SU-DHL-6 (cell line): Measurements from ENCODE around the gene MUCL3.

ENCODE experiments used
- H2AFZ ChIP-seq: fragments of 200-600 bp; sonication (generic); 2 replicates; pipeline ENCODE4 v1.6.1; 2014; ENCODE audit warnings: low read depth, mild to moderate bottlenecking, moderate library complexity, mixed read lengths, antibody characterized with exemption, low read length; ENCODE audit not compliant: severe bottlenecking
- H3F3A ChIP-seq: fragments of 200-600 bp; shearing (Covaris generic); 2 replicates; pipeline ENCODE4 v1.6.0; 2016; ENCODE audit warnings: antibody characterized with exemption, mild to moderate bottlenecking; ENCODE audit not compliant: insufficient read depth
- H3K27ac ChIP-seq: fragments of 200-600 bp; sonication (generic); 2 replicates; pipeline ENCODE4 v1.5.1; 2016; ENCODE audit warnings: low read depth, mild to moderate bottlenecking, low read length, moderate library complexity, mixed read lengths
- H3K27me3 ChIP-seq: fragments of 200-600 bp; sonication (generic), shearing (Covaris generic); 2 replicates; pipeline ENCODE4 v1.6.0; 2014; ENCODE audit warnings: mild to moderate bottlenecking, low read length
- H3K36me3 ChIP-seq: fragments of 200-600 bp; sonication (generic); 2 replicates; pipeline ENCODE4 v1.6.1; 2014; ENCODE audit warnings: mild to moderate bottlenecking, low read length, mixed read lengths
- H3K4me2 ChIP-seq: fragments of 300-600, 200-600 bp; shearing (Covaris generic), sonication (generic); 2 replicates; pipeline ENCODE4 v1.6.0; 2014; ENCODE audit warnings: low read length, low read depth, mild to moderate bottlenecking; ENCODE audit not compliant: poor library complexity, severe bottlenecking
- H3K4me3 ChIP-seq: fragments of 200-600 bp; sonication (generic); 2 replicates; pipeline ENCODE4 v1.5.1; 2014; ENCODE audit warnings: antibody characterized with exemption, low read length, mild to moderate bottlenecking, mixed read lengths; ENCODE audit not compliant: insufficient read depth, poor library complexity, severe bottlenecking
- H3K79me2 ChIP-seq: fragments of 200-600 bp; sonication (generic); 2 replicates; pipeline ENCODE4 v1.6.1; 2014; ENCODE audit warnings: mild to moderate bottlenecking, low read length, moderate library complexity; ENCODE audit not compliant: insufficient read depth
- H3K9ac ChIP-seq: fragments of 200-600 bp; sonication (generic); 2 replicates; pipeline ENCODE4 v1.7.0; 2014; ENCODE audit warnings: mild to moderate bottlenecking, low read length
- H3K9me2 ChIP-seq: fragments of 200-600 bp; sonication (generic); replicated peaks from 2 replicates; pipeline ENCODE4 v1.6.1; 2014; ENCODE audit warnings: low read length; ENCODE audit not compliant: insufficient read depth
- H3K9me3 ChIP-seq: fragments of 200-600 bp; sonication (generic); 2 replicates; pipeline ENCODE4 v1.6.1; 2014; ENCODE audit warnings: low read length, mixed read lengths; ENCODE audit not compliant: insufficient read depth
- H4K20me1 ChIP-seq: fragments of 200-600 bp; sonication (generic); 2 replicates; pipeline ENCODE4 v1.6.1; 2014; ENCODE audit warnings: low read depth, mild to moderate bottlenecking, antibody characterized with exemption, low read length, moderate library complexity, mixed read lengths
- EZH2phosphoT487 ChIP-seq: fragments of 200-600 bp; sonication (generic), shearing (Covaris generic); conservative IDR thresholded peaks from 2 replicates; pipeline ENCODE4 v1.6.1; 2018; ENCODE audit warnings: mild to moderate bottlenecking, antibody characterized with exemption, low read length, moderate library complexity, mixed read lengths
- TF ChIP-seq, protein P1 (sequence below): fragments of 200-600 bp; sonication (generic); IDR thresholded peaks from one replicate; pipeline ENCODE4 v1.5.1; 2017; ENCODE audit warnings: antibody characterized with exemption, mild to moderate bottlenecking, low read length, moderate library complexity; ENCODE audit not compliant: insufficient read depth, poor library complexity, severe bottlenecking

Gene MUCL3

DNA sequence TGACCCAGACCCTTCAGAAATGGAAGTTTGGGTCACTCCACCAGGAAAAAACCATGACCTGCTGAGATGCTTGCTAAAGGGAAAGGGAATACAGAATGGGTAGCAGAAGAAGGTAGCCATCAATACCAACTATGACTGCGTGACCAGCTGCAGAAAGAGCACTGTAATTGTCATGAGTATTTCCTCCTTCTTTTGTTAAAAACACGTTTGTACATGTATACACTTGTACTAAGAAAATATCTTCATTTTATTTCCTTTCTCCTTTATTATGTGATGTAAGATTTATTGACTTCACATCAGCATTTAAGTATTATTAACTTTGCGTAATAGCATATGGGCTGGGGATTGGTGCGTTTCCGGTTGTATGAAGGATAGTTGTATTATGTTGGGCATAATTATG, 30.2 kb downstream of the MUCL3 start:
- Histone ChIP-seq H3K9me3 (no peaks in the 10 kb centered on the region), H3K9me2 (no peaks in the 10 kb centered on the region), H3K9ac (no peak overlapping the region), H3K27me3 (no peaks in the 10 kb centered on the region), H3K27ac (no peak overlapping the region), H3K4me3 (no peak overlapping the region), H3K4me2 (no peak overlapping the region), H4K20me1 (no peaks in the 10 kb centered on the region), H3F3A (no peaks in the 10 kb centered on the region), H3K79me2 (no peaks in the 10 kb centered on the region), H2AFZ (no peak overlapping the region), H3K36me3 (no peaks in the 10 kb centered on the region)
- TF ChIP-seq EZH2phosphoT487 = no peak
- TF ChIP-seq, protein P1, sequence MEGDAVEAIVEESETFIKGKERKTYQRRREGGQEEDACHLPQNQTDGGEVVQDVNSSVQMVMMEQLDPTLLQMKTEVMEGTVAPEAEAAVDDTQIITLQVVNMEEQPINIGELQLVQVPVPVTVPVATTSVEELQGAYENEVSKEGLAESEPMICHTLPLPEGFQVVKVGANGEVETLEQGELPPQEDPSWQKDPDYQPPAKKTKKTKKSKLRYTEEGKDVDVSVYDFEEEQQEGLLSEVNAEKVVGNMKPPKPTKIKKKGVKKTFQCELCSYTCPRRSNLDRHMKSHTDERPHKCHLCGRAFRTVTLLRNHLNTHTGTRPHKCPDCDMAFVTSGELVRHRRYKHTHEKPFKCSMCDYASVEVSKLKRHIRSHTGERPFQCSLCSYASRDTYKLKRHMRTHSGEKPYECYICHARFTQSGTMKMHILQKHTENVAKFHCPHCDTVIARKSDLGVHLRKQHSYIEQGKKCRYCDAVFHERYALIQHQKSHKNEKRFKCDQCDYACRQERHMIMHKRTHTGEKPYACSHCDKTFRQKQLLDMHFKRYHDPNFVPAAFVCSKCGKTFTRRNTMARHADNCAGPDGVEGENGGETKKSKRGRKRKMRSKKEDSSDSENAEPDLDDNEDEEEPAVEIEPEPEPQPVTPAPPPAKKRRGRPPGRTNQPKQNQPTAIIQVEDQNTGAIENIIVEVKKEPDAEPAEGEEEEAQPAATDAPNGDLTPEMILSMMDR = no peak

DNA sequence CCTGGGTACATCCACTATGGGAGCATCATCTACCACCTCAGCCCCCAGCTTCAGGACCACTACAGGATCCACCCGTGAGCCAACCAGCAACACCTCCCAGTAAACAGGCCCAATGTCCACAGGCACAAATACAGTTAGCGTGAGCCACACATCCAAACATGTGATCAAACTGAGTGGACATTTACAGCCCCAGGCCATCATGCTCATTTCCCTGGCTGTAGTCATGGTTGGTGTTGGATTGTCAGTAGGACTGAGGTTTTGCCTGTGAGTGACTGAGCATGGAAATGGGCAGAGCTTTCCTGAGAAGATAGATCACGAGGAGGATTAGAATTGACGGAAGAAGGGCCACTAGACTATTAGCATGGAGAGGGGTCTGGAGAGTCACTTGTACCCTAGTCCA, 32.0 kb downstream of the MUCL3 start:
- Histone ChIP-seq H3K36me3 (no peaks in the 10 kb centered on the region), H3K27ac (no peak overlapping the region), H3K4me2 (no peak overlapping the region), H3K79me2 (no peaks in the 10 kb centered on the region), H3K9me2 (no peaks in the 10 kb centered on the region), H3F3A (no peaks in the 10 kb centered on the region), H3K4me3 (no peak overlapping the region), H3K27me3 (no peaks in the 10 kb centered on the region), H4K20me1 (no peaks in the 10 kb centered on the region), H2AFZ (no peak overlapping the region), H3K9me3 (no peaks in the 10 kb centered on the region), H3K9ac (no peak overlapping the region)
- no peak for TF ChIP-seq EZH2phosphoT487
- TF ChIP-seq, protein P1 = no peak

GRCh38 chr6:30974490-30975252, 33.9 kb downstream of the MUCL3 start:
- Histone ChIP-seq H2AFZ (no peak overlapping the region), H4K20me1 (no peaks in the 10 kb centered on the region), H3K9ac (no peak overlapping the region), H3K4me2 (no peak overlapping the region), H3K79me2 (no peaks in the 10 kb centered on the region), H3K9me2 (no peaks in the 10 kb centered on the region), H3K27me3 (no peaks in the 10 kb centered on the region), H3K27ac (no peak overlapping the region), H3K36me3 (no peaks in the 10 kb centered on the region), H3F3A (no peaks in the 10 kb centered on the region), H3K9me3 (no peaks in the 10 kb centered on the region), H3K4me3 (no peak overlapping the region)
- no peak for TF ChIP-seq EZH2phosphoT487
- TF ChIP-seq, protein P1 = no peak
